Chondrocyte (in vitro differentiated cells): ENCODE data around the gene HDGFL2. TPM values are rescaled to one million over a fixed set of nuclear protein-coding genes. Genes with fewer than 3 reads are reported as not detected.

Source experiments
- DNase-seq: peaks from one replicate; pipeline ENCODE4 v3.0.0; 2021; ENCODE audit warnings: mixed read lengths, low spot score
- H3K27ac Mint-ChIP-seq: one replicate; pipeline ENCODE4 v1.8.0; 2021; ENCODE audit warnings: mild to moderate bottlenecking, moderate library complexity, mixed read lengths; ENCODE audit not compliant: unreplicated experiment
- H3K27me3 Mint-ChIP-seq: 2 replicates; pipeline ENCODE4 v1.8.0; 2021; ENCODE audit warnings: low read depth, mixed read lengths
- H3K36me3 Mint-ChIP-seq: 2 replicates; pipeline ENCODE4 v1.8.0; 2021; ENCODE audit warnings: low read depth, mixed read lengths
- H3K4me1 Mint-ChIP-seq: 2 replicates; pipeline ENCODE4 v1.8.0; 2021; ENCODE audit warnings: low read depth, mild to moderate bottlenecking, mixed read lengths
- H3K4me3 Mint-ChIP-seq: one replicate; pipeline ENCODE4 v1.8.0; 2021; ENCODE audit warnings: mild to moderate bottlenecking, moderate library complexity, mixed read lengths; ENCODE audit not compliant: unreplicated experiment
- H3K9me3 Mint-ChIP-seq: 2 replicates; pipeline ENCODE4 v1.8.0; 2021; ENCODE audit warnings: low read depth, mixed read lengths
- total RNA-seq: library from RNA; stranded (reverse); gene quantifications from 3 replicates; pipeline ENCODE4 v1.2.1, GENCODE V29; 2021
- TF ChIP-seq, protein P1 (sequence below): fragments of 200-600 bp; sonication (generic); IDR thresholded peaks from 2 replicates; pipeline ENCODE4 v1.5.0; 2021; ENCODE audit warnings: antibody characterized with exemption, mild to moderate bottlenecking, moderate library complexity

Gene HDGFL2
- total RNA-seq, 1 donor from 2014 or later, result 50.0 TPM

DNA sequence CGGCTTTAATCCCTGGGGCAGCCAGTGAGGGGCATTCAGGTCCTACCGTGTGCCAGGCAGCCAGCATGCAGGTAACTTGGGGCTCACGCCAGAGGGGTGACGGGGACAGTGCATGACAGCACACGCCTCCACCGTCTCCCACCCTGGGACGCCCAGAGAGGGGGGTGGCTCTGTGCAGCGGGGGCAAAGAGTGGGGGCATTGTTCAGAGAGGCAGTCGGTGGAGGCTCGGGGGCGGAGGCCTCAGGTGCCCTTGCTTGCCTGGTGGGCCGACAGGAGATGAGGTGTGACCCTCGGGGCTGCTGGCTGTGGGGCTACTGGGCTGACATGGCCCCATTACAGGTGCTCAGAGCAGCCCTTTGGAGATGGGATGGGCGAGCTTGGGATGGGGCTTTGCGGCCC, 27.8 kb downstream of the HDGFL2 start:
- peaks cover 8% of the 10 kb centered on the region for H3K36me3 Mint-ChIP-seq
- no peak overlapping the region for H3K4me3 Mint-ChIP-seq
- no peak overlapping the region for H3K27ac Mint-ChIP-seq
- H3K4me1 Mint-ChIP-seq, result no peaks in the 10 kb centered on the region
- H3K9me3 Mint-ChIP-seq, result no peaks in the 10 kb centered on the region
- TF ChIP-seq, protein P1, sequence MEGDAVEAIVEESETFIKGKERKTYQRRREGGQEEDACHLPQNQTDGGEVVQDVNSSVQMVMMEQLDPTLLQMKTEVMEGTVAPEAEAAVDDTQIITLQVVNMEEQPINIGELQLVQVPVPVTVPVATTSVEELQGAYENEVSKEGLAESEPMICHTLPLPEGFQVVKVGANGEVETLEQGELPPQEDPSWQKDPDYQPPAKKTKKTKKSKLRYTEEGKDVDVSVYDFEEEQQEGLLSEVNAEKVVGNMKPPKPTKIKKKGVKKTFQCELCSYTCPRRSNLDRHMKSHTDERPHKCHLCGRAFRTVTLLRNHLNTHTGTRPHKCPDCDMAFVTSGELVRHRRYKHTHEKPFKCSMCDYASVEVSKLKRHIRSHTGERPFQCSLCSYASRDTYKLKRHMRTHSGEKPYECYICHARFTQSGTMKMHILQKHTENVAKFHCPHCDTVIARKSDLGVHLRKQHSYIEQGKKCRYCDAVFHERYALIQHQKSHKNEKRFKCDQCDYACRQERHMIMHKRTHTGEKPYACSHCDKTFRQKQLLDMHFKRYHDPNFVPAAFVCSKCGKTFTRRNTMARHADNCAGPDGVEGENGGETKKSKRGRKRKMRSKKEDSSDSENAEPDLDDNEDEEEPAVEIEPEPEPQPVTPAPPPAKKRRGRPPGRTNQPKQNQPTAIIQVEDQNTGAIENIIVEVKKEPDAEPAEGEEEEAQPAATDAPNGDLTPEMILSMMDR, result no peak
- H3K27me3 Mint-ChIP-seq, result no peaks in the 10 kb centered on the region
- DNase-seq, result no peak

DNA sequence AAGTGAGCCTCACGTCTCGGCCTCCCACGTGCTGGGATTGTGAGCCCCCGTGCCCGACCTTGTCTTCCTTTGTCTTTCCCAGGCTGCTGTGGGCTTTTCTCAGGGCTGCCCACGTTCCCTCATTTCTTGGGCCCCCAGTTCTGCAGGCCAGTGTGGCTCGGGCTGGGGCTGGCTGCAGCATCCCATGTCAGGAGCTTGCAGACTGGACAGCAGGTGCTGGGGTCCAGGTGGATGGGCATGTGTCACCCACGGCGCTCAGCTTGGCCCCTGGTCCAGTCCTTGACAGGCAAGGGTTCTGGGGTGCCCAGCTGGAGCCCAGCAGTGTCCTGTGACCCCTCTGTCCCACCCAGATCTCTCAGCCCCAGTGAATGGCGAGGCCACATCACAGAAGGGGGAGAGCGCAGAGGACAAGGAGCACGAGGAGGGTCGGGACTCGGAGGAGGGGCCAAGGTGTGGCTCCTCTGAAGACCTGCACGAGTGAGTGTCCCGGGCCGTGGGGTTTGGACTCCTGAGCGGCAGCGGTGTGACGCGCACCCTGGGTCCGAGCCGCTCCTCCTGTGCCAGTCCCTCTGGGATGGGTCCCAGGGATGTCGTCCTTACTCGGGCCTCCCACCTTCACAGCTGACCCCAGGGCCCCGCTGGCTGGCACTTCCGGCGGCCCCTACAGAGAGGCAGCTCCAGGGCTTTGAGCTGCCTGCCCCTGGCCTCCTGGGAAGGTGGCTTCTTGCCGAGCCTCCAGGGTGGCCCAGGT, 28.9 kb downstream of the HDGFL2 start:
- Mint-ChIP-seq H3K27me3 (no peaks in the 10 kb centered on the region), H3K4me3 (no peak overlapping the region), H3K9me3 (no peaks in the 10 kb centered on the region), H3K36me3 (peaks cover 7% of the 10 kb centered on the region), H3K4me1 (no peaks in the 10 kb centered on the region), H3K27ac (no peak overlapping the region)
- peak; percentile 93 for DNase-seq
- TF ChIP-seq, protein P1, result no peak

DNA sequence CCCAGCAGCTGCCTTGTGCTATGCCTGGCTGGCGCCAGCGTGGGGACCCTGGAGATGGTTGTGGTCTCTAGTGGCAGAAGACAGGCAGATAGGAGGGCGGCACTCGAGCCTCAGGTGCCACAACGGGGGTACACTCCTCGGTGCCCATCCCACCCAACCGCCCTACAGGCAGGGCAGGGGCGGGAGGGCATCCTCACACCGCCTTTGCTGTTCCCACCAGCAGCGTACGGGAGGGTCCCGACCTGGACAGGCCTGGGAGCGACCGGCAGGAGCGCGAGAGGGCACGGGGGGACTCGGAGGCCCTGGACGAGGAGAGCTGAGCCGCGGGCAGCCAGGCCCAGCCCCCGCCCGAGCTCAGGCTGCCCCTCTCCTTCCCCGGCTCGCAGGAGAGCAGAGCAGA, 29.6 kb downstream of the HDGFL2 start:
- peak; percentile 90 for DNase-seq
- Mint-ChIP-seq H3K36me3 (peaks cover 11% of the 10 kb centered on the region), H3K27me3 (no peaks in the 10 kb centered on the region), H3K4me1 (peaks cover 6% of the 10 kb centered on the region), H3K27ac (no peak overlapping the region), H3K4me3 (no peak overlapping the region), H3K9me3 (no peaks in the 10 kb centered on the region)
- TF ChIP-seq, protein P1, result no peak

DNA sequence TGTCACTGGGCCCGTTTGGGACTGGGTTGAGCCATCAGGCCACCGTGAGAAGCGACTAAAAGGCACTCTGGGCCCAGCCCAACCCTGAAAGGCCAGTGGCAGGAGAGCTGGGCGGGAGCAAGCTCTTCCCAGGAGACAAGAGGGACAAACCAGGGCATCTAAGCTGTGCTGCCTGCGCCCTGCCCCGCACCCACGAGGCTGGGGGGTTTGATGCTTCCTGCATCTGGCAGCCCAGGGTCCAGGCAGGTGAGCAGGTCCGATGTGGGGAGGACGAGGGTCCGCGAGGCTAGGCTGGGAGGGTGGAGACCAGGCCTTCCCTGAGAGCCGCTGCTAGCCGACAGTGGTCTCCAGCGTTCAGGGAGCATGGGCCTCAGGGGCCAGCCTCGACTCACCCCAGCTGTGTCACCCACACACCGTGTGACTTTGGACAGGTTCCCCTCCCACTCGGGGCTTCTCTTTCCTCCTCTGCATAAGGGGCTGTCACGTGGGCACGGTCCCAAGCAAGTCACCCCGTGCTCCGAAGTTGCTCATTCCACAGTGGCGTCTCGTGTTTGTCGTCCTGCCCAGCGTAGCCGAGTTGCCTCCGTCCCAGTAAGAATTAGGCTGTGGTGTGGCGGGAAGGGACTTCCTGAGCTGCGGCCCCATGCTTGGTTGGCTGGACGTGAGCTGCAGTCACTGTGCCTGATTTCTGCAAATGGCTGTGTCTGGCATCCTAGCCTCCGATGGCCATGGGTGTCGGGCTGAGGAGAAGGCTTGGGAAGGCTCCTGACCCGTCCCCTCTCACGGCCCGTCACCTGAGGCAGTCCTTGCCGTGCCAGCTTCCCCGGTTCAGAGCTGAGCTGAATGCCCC, 30.4 kb downstream of the HDGFL2 start:
- TF ChIP-seq, protein P1, result no peak
- no peak overlapping the region for H3K4me3 Mint-ChIP-seq
- no peak for DNase-seq
- H3K27me3 Mint-ChIP-seq, result no peaks in the 10 kb centered on the region
- no peaks in the 10 kb centered on the region for H3K9me3 Mint-ChIP-seq
- H3K4me1 Mint-ChIP-seq, result peaks cover 7% of the 10 kb centered on the region
- no peak overlapping the region for H3K27ac Mint-ChIP-seq
- peaks cover 11% of the 10 kb centered on the region for H3K36me3 Mint-ChIP-seq

DNA sequence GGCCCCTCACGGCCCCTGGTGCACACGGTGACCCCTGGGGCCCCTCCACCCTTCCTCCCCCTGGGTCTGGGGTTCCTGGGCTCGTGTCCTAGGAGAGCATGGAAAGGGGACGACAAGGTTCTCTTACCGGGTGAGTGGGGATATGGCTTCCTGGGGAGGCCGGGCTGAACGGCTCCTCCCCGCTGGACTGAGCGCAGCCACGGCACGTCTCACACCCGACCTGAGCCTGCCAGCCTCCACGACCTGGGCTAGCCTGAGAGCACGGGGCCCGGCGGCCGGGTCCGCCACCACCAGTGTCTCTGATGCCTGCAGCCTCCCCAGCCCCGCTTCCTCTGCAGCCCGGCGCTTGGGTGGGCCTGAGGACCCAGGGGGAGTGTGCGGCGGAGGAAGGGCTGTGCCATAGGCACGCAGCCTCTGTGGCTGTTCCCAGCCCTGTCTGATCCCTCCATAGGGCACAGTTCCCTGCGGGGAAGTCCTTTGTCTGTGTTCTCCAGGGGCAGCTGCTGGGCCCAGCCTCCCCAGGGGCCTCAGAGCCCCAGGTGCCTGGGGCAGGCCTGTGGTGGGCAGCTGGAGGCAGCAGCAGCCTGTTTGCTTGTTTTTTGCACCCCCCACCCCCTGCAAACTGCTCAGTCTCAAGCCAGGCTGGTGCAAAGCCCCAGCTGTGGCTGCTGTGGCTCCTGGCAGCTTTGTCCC, 31.2 kb downstream of the HDGFL2 start:
- H3K9me3 Mint-ChIP-seq, result no peaks in the 10 kb centered on the region
- peaks cover 7% of the 10 kb centered on the region for H3K4me1 Mint-ChIP-seq
- DNase-seq, result no peak
- peaks cover 11% of the 10 kb centered on the region for H3K36me3 Mint-ChIP-seq
- no peak overlapping the region for H3K27ac Mint-ChIP-seq
- TF ChIP-seq, protein P1, result no peak
- H3K4me3 Mint-ChIP-seq, result no peak overlapping the region
- H3K27me3 Mint-ChIP-seq, result no peaks in the 10 kb centered on the region
